ENCODE results near the gene KLRC4. TPM values are rescaled to one million over a fixed set of nuclear protein-coding genes. Genes with fewer than 3 reads are reported as not detected.

KLRC4 gene
- total and polyA plus RNA-seq, 2 of the 4 experiments (the other 2 are of a cell fraction), result not detected

- Histone ChIP-seq H2AK9ac (replicated peaks; ENCODE audit: low read depth, low read length, poor library complexity) (no peak overlapping the region), H2BK5ac (ENCODE audit: low read depth, low read length, poor library complexity, severe bottlenecking) (peak overlapping the region; percentile 39), H3K4ac (ENCODE audit: low read depth, low read length) (no peak overlapping the region), H2BK15ac (ENCODE audit: low read depth, low read length) (no peak overlapping the region), H3K4me3 (ENCODE audit: insufficient read depth, low read depth, low read length) (no peak overlapping the region), H3K9me3 (ENCODE audit: control insufficient read depth, insufficient read depth, low read length) (no peaks in the 10 kb centered on the region), H3K27ac (ENCODE audit: insufficient read depth, low read length) (no peak overlapping the region), H2AFZ (replicated peaks; ENCODE audit: low read length, poor library complexity) (no peak overlapping the region), H4K91ac (ENCODE audit: insufficient read depth, low read depth, low read length) (no peak overlapping the region), H3K18ac (ENCODE audit: low read depth, low read length) (no peak overlapping the region), H2AK5ac (ENCODE audit: low read depth, low read length) (no peak overlapping the region), H3K23ac (ENCODE audit: low read depth, low read length) (no peak overlapping the region), H3K4me2 (ENCODE audit: low read depth, low read length) (peak overlapping the region; percentile 31; the same call in 1 of the 2 replicates), H3K14ac (replicated peaks; ENCODE audit: low read depth, low read length) (no peak overlapping the region), H2BK20ac (ENCODE audit: low read depth, low read length) (no peak overlapping the region), H3K79me1 (ENCODE audit: low read depth in 1 of 2, low read length in 2 of 2) (no peaks in the 10 kb centered on the region), H3K27me3 (ENCODE audit: control insufficient read depth, insufficient read depth, low read length) (no peaks in the 10 kb centered on the region), H3K9ac (ENCODE audit: low read depth, low read length) (no peak overlapping the region), H4K20me1 (ENCODE audit: insufficient read depth, low read length) (no peaks in the 10 kb centered on the region), H3K4me1 (ENCODE audit: control insufficient read depth, insufficient read depth, low read length) (no peaks in the 10 kb centered on the region), H3K56ac (ENCODE audit: extremely low read depth, insufficient read depth, low read length) (no peak overlapping the region), H3K36me3 (ENCODE audit: control insufficient read depth, insufficient read depth, low read length) (no peaks in the 10 kb centered on the region), H4K8ac (ENCODE audit: low read depth in 2 of 2, low read length in 2 of 2) (no peak overlapping the region), H3K9me1 (ENCODE audit: insufficient read depth, low read length) (no peaks in the 10 kb centered on the region), H2BK120ac (ENCODE audit: low read depth, low read length) (no peak overlapping the region), H4K5ac (ENCODE audit: low read depth, low read length) (no peak overlapping the region)
- in situ Hi-C loops (cut with MboI; ENCODE audit: low sequenced_read_pairs), result no loop called here
- intact Hi-C loops (cut with micrococcal nuclease), result no loop called here
- ChIA-PET POLR2A (ENCODE audit: unreplicated experiment) (no interaction called here), CTCF (no interaction called here)
- dilution Hi-C loops (cut with HindIII; ENCODE audit: low sequenced_read_pairs, unreplicated experiment), result no loop called here
- DNase-seq, result peak; percentile 81
- BruUV-seq (replicated peaks), result no TSS peak
- TF ChIP-seq RFX5 (IDR thresholded peaks at IDR 0.05; ENCODE audit: low read depth, low read length), result no peak
- peak; percentile 40; the same call in 1 of the 2 replicates for TF ChIP-seq NFE2L2 (IDR thresholded peaks at IDR 0.05; ENCODE audit: low read depth, low read length)
- ATAC-seq (ENCODE audit: low read depth), result peak; percentile 95
- WGBS, 2 experiments (ENCODE audit: extremely low coverage in 2 of 2, insufficient read length in 1 of 2), result no CpG with 5 or more reads among the region's 2 CpGs
These were observed 24.4 kb downstream of the KLRC4 start for GRCh38 chr12:10385166-10385613.

Data from IMR-90 (cell line).